ENCODE measurements around the gene DTNB. TPM values are rescaled to one million over a fixed set of nuclear protein-coding genes. Genes with fewer than 3 reads are reported as not detected.

The DTNB gene
- polyA plus RNA-seq, 4 donors: 16.4 to 22.2 (median 18.7) TPM

- DNase-seq (ENCODE audit: low read depth in 4 of 4, low spot score in 3 of 4): no peak
Observed at GRCh38 chr2:25512707-25513106, 160.7 kb downstream of the DTNB start.

- no peak for DNase-seq (ENCODE audit: low read depth in 4 of 4, low spot score in 3 of 4)
Observed at GRCh38 chr2:25506226-25506625, 167.2 kb downstream of the DTNB start.

- no peak for DNase-seq (ENCODE audit: low read depth in 4 of 4, low spot score in 3 of 4)
Observed at GRCh38 chr2:25505622-25506021, 167.8 kb downstream of the DTNB start.

GRCh38 chr2:25505182-25505581 lies 168.2 kb downstream of the DTNB start:
- DNase-seq (ENCODE audit: low read depth in 4 of 4, low spot score in 3 of 4): no peak

GRCh38 chr2:25504266-25504665 lies 169.1 kb downstream of the DTNB start:
- no peak for DNase-seq (ENCODE audit: low read depth in 4 of 4, low spot score in 3 of 4)

- no peak for DNase-seq (ENCODE audit: low read depth in 4 of 4, low spot score in 3 of 4)
Observed at GRCh38 chr2:25499157-25499556, 174.2 kb downstream of the DTNB start.

GRCh38 chr2:25497918-25498407 lies 175.4 kb downstream of the DTNB start:
- DNase-seq (ENCODE audit: low read depth in 4 of 4, low spot score in 3 of 4): no peak

- no peak for DNase-seq (ENCODE audit: low read depth in 4 of 4, low spot score in 3 of 4)
Observed at GRCh38 chr2:25497229-25497917, 176.0 kb downstream of the DTNB start.

- no peak for DNase-seq (ENCODE audit: low read depth in 4 of 4, low spot score in 3 of 4)
Observed at GRCh38 chr2:25494616-25495015, 178.8 kb downstream of the DTNB start.

GRCh38 chr2:25493207-25493606 lies 180.2 kb downstream of the DTNB start:
- no peak for DNase-seq (ENCODE audit: low read depth in 4 of 4, low spot score in 3 of 4)

GRCh38 chr2:25492726-25493125 lies 180.7 kb downstream of the DTNB start:
- no peak for DNase-seq (ENCODE audit: low read depth in 4 of 4, low spot score in 3 of 4)

- no peak for DNase-seq (ENCODE audit: low read depth in 4 of 4, low spot score in 3 of 4)
Observed at GRCh38 chr2:25491966-25492532, 181.3 kb downstream of the DTNB start.

GRCh38 chr2:25491003-25491696 lies 182.2 kb downstream of the DTNB start:
- DNase-seq (ENCODE audit: low read depth in 4 of 4, low spot score in 3 of 4): no peak

- DNase-seq (ENCODE audit: low read depth in 4 of 4, low spot score in 3 of 4): no peak
Observed at GRCh38 chr2:25490217-25490616, 183.2 kb downstream of the DTNB start.

- DNase-seq (ENCODE audit: low read depth in 4 of 4, low spot score in 3 of 4): no peak
Observed at GRCh38 chr2:25489631-25490030, 183.7 kb downstream of the DTNB start.

GRCh38 chr2:25483607-25484266 lies 189.6 kb downstream of the DTNB start:
- DNase-seq (ENCODE audit: low read depth in 4 of 4, low spot score in 3 of 4): no peak

- no peak for DNase-seq (ENCODE audit: low read depth in 4 of 4, low spot score in 3 of 4)
Observed at GRCh38 chr2:25482341-25482740, 191.0 kb downstream of the DTNB start.

- no peak for DNase-seq (ENCODE audit: low read depth in 4 of 4, low spot score in 3 of 4)
Observed at GRCh38 chr2:25481381-25482300, 191.7 kb downstream of the DTNB start.

GRCh38 chr2:25480561-25480960 lies 192.8 kb downstream of the DTNB start:
- no peak for DNase-seq (ENCODE audit: low read depth in 4 of 4, low spot score in 3 of 4)

- no peak for DNase-seq (ENCODE audit: low read depth in 4 of 4, low spot score in 3 of 4)
Observed at GRCh38 chr2:25479761-25480160, 193.6 kb downstream of the DTNB start.

All from right renal pelvis (tissue), 4 donors.